ENCODE results near the gene ABCA3. TPM values are rescaled to one million over a fixed set of nuclear protein-coding genes. Genes with fewer than 3 reads are reported as not detected.

The ABCA3 gene
- total RNA-seq, 2 experiments from 2014 or later, result 2.9 to 3.6 TPM

DNA sequence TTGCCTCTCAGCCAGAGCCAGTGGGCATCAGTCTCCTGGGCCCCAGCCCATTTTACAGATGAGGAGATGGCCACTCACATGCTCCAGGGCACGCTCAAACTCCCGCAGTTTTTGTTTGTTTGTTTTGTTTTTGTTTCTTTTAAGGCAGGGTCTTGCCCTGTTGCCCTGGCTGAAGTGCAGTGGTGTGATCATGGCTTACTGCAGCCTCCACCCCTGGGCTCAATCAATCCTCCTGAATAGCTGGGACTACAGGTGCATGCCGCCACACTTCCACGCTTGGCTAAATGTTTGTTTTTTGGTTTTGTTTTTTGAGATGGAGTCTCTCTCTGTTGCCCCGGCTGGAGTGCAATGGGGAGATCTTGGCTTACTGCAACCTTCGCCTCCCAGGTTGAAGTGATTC is 113.6 kb downstream of the ABCA3 start:
- Mint-ChIP-seq H3K4me3 (no peak overlapping the region), H3K27ac (no peak overlapping the region), H3K36me3 (ENCODE audit: low read depth) (peaks cover 14% of the 10 kb centered on the region), H3K4me1 (ENCODE audit: low read depth) (peaks cover 10% of the 10 kb centered on the region), H3K9me3 (no peaks in the 10 kb centered on the region), H3K27me3 (no peaks in the 10 kb centered on the region)
- POLR2A ChIA-PET, result interaction anchor here (0.6 to 1.7 kb wide), 6 partner anchors 9 to 79 kb away, joined by 3 to 9 read pairs (median 4); partner anchors contain the start of genes DNASE1L2 and ECI1
- CTCF ChIA-PET, result no interaction called here
- TF ChIP-seq, protein P1, sequence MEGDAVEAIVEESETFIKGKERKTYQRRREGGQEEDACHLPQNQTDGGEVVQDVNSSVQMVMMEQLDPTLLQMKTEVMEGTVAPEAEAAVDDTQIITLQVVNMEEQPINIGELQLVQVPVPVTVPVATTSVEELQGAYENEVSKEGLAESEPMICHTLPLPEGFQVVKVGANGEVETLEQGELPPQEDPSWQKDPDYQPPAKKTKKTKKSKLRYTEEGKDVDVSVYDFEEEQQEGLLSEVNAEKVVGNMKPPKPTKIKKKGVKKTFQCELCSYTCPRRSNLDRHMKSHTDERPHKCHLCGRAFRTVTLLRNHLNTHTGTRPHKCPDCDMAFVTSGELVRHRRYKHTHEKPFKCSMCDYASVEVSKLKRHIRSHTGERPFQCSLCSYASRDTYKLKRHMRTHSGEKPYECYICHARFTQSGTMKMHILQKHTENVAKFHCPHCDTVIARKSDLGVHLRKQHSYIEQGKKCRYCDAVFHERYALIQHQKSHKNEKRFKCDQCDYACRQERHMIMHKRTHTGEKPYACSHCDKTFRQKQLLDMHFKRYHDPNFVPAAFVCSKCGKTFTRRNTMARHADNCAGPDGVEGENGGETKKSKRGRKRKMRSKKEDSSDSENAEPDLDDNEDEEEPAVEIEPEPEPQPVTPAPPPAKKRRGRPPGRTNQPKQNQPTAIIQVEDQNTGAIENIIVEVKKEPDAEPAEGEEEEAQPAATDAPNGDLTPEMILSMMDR (IDR thresholded peaks at IDR 0.05), result no peak
- no peak for DNase-seq
- no peak for ATAC-seq
- intact Hi-C loops (cut with micrococcal nuclease), result no loop called here

DNA sequence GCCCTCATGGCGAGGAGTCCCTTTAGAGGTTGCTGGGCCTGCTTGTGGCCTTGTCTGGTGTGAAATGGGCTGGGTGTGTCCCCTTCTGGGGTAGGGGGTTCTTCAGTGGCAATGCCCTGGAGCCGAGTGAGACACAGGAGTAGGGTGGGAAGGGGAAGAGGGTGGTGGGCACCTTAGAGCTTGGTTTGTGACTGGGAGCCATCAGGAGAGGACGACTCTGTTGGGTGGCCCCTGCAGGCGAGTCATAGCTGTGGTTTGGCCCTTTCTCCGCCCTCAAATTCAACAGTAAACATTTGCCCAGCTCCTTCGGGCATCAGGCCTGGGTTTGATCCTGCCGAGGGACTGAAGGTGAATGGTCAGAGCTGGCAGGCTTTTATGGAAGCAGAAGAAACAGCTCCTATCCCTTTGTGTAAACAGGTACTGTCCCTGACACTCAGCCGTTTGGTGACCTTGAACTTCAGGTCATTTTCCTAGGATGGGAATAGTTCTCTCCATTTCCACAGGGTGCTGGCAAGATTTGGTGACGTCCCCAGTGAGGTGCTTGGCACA is 114.2 kb downstream of the ABCA3 start:
- no peaks in the 10 kb centered on the region for H3K9me3 Mint-ChIP-seq
- no peaks in the 10 kb centered on the region for H3K27me3 Mint-ChIP-seq
- H3K4me1 Mint-ChIP-seq (ENCODE audit: low read depth), result peaks cover 10% of the 10 kb centered on the region
- TF ChIP-seq, protein P1 (IDR thresholded peaks at IDR 0.05), result no peak
- ChIA-PET CTCF (interaction anchor here (0.8 to 2.7 kb wide), 2 partner anchors 26 to 31 kb away, joined by 4 to 9 read pairs; partner anchors contain the start of gene ECI1), POLR2A (interaction anchor here (0.8 to 4.0 kb wide), 6 partner anchors 10 to 71 kb away, joined by 3 to 19 read pairs (median 4); partner anchors contain the start of genes DNASE1L2, ECI1 and TRAF7)
- H3K27ac Mint-ChIP-seq, result no peak overlapping the region
- peaks cover 12% of the 10 kb centered on the region for H3K36me3 Mint-ChIP-seq (ENCODE audit: low read depth)
- no peak overlapping the region for H3K4me3 Mint-ChIP-seq
- DNase-seq, result no peak
- intact Hi-C loops (cut with micrococcal nuclease), result no loop called here
- ATAC-seq, result no peak

Small RNAs within 50 kb of the gene (microRNA-seq; reads per million reads assigned to microRNA genes)
- gene MIR3677 (ENCODE audit: borderline microRNAs expressed, borderline replicate concordance) (not detected), gene MIR4717 (ENCODE audit: borderline microRNAs expressed, borderline replicate concordance) (not detected)

Other genes with a start within 250 kb of the ABCA3 start
- 10 to 100 TPM; 74.7 to 85.1 TPM for gene PKD1, start 204.8 kb downstream of the ABCA3 start, total RNA-seq
- gene RAB26, start 192.1 kb downstream of the ABCA3 start, total RNA-seq, result under 1 TPM; 0.34 to 0.49 TPM
- 10 to 100 TPM; 74.8 to 80.2 TPM for gene TRAF7, start 184.9 kb downstream of the ABCA3 start, total RNA-seq
- 1 to 10 TPM; 4.4 to 7.2 TPM for gene CASKIN1, start 144.1 kb downstream of the ABCA3 start, total RNA-seq
- 10 to 100 TPM; 70.0 to 70.7 TPM for gene MLST8, start 135.3 kb downstream of the ABCA3 start, total RNA-seq
- gene BRICD5, start 129.9 kb downstream of the ABCA3 start, total RNA-seq, result 1 to 10 TPM; 6.6 to 6.9 TPM
- 10 to 100 TPM; 19.8 to 20.1 TPM for gene PGP, start 125.9 kb downstream of the ABCA3 start, total RNA-seq
- gene E4F1, start 117.1 kb downstream of the ABCA3 start, total RNA-seq, result 10 to 100 TPM; 19.4 to 21.1 TPM
- under 1 TPM; 0.32 to 0.51 TPM for gene DNASE1L2, start 104.3 kb downstream of the ABCA3 start, total RNA-seq
- 10 to 100 TPM; 37.4 to 40.5 TPM for gene ECI1, start 89.1 kb downstream of the ABCA3 start, total RNA-seq
- gene RNPS1, start 72.6 kb downstream of the ABCA3 start, total RNA-seq, result 100 to 1,000 TPM; 334 to 358 TPM
- gene CCNF, start 88.7 kb upstream of the ABCA3 start, total RNA-seq, result 10 to 100 TPM; 43.5 TPM
- gene TEDC2, start 119.4 kb upstream of the ABCA3 start, total RNA-seq, result 10 to 100 TPM; 23.2 to 30.7 TPM
- gene NTN3, start 130.6 kb upstream of the ABCA3 start, total RNA-seq, result not detected
- 10 to 100 TPM; 16.6 to 16.7 TPM for gene TBC1D24, start 134.4 kb upstream of the ABCA3 start, total RNA-seq
- 10 to 100 TPM; 85.9 to 88.6 TPM for gene ATP6V0C, start 173.2 kb upstream of the ABCA3 start, total RNA-seq
- gene AMDHD2, start 179.6 kb upstream of the ABCA3 start, total RNA-seq, result 10 to 100 TPM; 28.2 to 29.0 TPM
- gene CEMP1, start 190.7 kb upstream of the ABCA3 start, total RNA-seq, result not detected
- gene PDPK1, start 197.3 kb upstream of the ABCA3 start, total RNA-seq, result 10 to 100 TPM; 32.4 to 33.9 TPM